ENCODE data around the gene DIPK1B. TPM values are rescaled to one million over a fixed set of nuclear protein-coding genes. Genes with fewer than 3 reads are reported as not detected.

The DIPK1B gene
- total RNA-seq, 3 donors from 2014 or later: 1.0 to 10.0 (median 2.9) TPM

DNA sequence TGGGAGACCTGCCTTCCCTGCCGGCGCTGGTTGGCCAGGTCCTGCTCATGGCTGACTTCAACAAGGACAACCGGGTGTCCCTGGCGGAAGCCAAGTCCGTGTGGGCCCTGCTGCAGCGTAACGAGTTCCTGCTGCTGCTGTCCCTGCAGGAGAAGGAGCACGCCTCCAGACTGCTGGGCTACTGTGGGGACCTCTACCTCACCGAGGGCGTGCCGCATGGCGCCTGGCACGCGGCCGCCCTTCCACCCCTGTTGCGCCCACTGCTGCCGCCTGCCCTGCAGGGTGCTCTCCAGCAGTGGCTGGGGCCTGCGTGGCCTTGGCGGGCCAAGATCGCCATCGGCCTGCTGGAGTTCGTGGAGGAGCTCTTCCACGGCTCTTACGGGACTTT lies 10.6 kb downstream of the DIPK1B start:
- H3K36me3 ChIP-seq (ENCODE audit: low read depth): no peaks in the 10 kb centered on the region
- peaks cover 17% of the 10 kb centered on the region for H3K4me1 ChIP-seq (ENCODE audit: low read depth)
- no peak for TF ChIP-seq CTCF (IDR thresholded peaks at IDR 0.05)

DNA sequence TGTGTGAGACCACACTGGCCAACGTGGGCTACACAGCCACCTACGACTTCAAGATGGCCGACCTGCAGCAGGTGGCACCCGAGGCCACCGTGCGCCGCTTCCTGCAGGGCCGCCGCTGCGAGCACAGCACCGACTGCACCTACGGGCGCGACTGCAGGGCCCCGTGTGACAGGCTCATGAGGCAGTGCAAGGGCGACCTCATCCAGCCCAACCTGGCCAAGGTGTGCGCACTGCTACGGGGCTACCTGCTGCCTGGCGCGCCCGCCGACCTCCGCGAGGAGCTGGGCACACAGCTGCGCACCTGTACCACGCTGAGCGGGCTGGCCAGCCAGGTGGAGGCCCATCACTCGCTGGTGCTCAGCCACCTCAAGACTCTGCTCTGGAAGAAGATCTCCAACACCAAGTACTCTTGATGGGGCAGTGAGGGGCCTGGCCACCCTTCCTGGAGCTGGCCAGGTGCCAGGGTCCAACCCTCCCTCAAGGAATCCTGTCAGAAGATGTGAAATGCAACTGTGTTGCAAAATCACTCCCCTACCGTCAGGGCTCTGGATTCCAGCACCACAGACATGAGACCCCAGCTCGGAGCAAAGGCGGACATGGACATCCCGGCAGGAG lies 11.1 kb downstream of the DIPK1B start:
- no peaks in the 10 kb centered on the region for H3K9me3 ChIP-seq
- H3K4me1 ChIP-seq (ENCODE audit: low read depth): peaks cover 19% of the 10 kb centered on the region
- TF ChIP-seq CTCF (IDR thresholded peaks at IDR 0.05): no peak
- intact Hi-C loops (cut with DNase I, micrococcal nuclease): no loop called here
- ATAC-seq (no peak), DNase-seq (no peak)
- no peaks in the 10 kb centered on the region for H3K36me3 ChIP-seq (ENCODE audit: low read depth)
- H3K4me3 ChIP-seq: no peak overlapping the region

More for the DNA sequence above, 10.6 kb downstream of the DIPK1B start:
- intact Hi-C loops (cut with DNase I, micrococcal nuclease): no loop called here
- H3K4me3 ChIP-seq: no peak overlapping the region
- no peak for DNase-seq
- H3K9me3 ChIP-seq: no peaks in the 10 kb centered on the region
- ATAC-seq: no peak

GRCh38 chr9:136723989-136724388 lies 11.6 kb downstream of the DIPK1B start:
- ATAC-seq (no peak), DNase-seq (no peak)
- no peak for TF ChIP-seq CTCF (IDR thresholded peaks at IDR 0.05)
- Histone ChIP-seq H3K4me3 (no peak overlapping the region), H3K36me3 (ENCODE audit: low read depth) (no peaks in the 10 kb centered on the region), H3K4me1 (ENCODE audit: low read depth) (peaks cover 21% of the 10 kb centered on the region), H3K9me3 (no peaks in the 10 kb centered on the region)
- intact Hi-C loops (cut with DNase I, micrococcal nuclease): no loop called here

- intact Hi-C loops (cut with DNase I, micrococcal nuclease): no loop called here
- DNase-seq (no peak), ATAC-seq (no peak)
- no peak for TF ChIP-seq CTCF (IDR thresholded peaks at IDR 0.05)
- peaks cover 20% of the 10 kb centered on the region for H3K4me1 ChIP-seq (ENCODE audit: low read depth)
- no peak overlapping the region for H3K4me3 ChIP-seq
- H3K9me3 ChIP-seq: no peaks in the 10 kb centered on the region
- H3K36me3 ChIP-seq (ENCODE audit: low read depth): no peaks in the 10 kb centered on the region
Measured at GRCh38 chr9:136724772-136725171, 12.4 kb downstream of the DIPK1B start.

- Histone ChIP-seq H3K4me1 (ENCODE audit: low read depth) (peaks cover 20% of the 10 kb centered on the region), H3K36me3 (ENCODE audit: low read depth) (no peaks in the 10 kb centered on the region), H3K9me3 (no peaks in the 10 kb centered on the region), H3K4me3 (no peak overlapping the region)
- ATAC-seq (no peak), DNase-seq (no peak)
- TF ChIP-seq CTCF (IDR thresholded peaks at IDR 0.05): no peak
- intact Hi-C loops (cut with DNase I, micrococcal nuclease): no loop called here
Measured at GRCh38 chr9:136725612-136726011, 13.2 kb downstream of the DIPK1B start.

- no peak for TF ChIP-seq CTCF (IDR thresholded peaks at IDR 0.05)
- Histone ChIP-seq H3K4me1 (ENCODE audit: low read depth) (peaks cover 20% of the 10 kb centered on the region), H3K9me3 (no peaks in the 10 kb centered on the region), H3K4me3 (no peak overlapping the region), H3K36me3 (ENCODE audit: low read depth) (no peaks in the 10 kb centered on the region)
- intact Hi-C loops (cut with DNase I, micrococcal nuclease): no loop called here
- ATAC-seq: no peak
- no peak for DNase-seq
Measured at GRCh38 chr9:136726118-136726517, 13.7 kb downstream of the DIPK1B start.

Measured in mucosa of descending colon (tissue), 3 donors.